Activated naive CD4-positive, alpha-beta T cell treated with anti-CD3 and anti-CD28 coated beads, Interleukin-2, amount 50 U/mL, for 72 hours (primary cell): ENCODE measurements around the gene ST6GALNAC4. TPM values are rescaled to one million over a fixed set of nuclear protein-coding genes. Genes with fewer than 3 reads are reported as not detected.

Source experiments
- ATAC-seq, 2 donors: fragments of 150-1000 bp; cut with Tn5 transposase; 2 replicates each; pipeline ENCODE4 v1.10.0; 2021; ENCODE audit warnings: mild to moderate bottlenecking in 2 of 2, moderate library complexity in 2 of 2
- DNase-seq, 2 donors: peaks; one replicate each; pipeline ENCODE4 v3.0.0; 2021 to 2022; ENCODE audit warnings: low spot score in 2 of 2
- H3K27ac Mint-ChIP-seq, 2 donors: one replicate each; pipeline ENCODE4 v1.8.0; 2022; ENCODE audit warnings: mild to moderate bottlenecking in 2 of 2, mixed read lengths in 2 of 2
- H3K36me3 Mint-ChIP-seq, 2 donors: one replicate each; pipeline ENCODE4 v1.8.0; 2022; ENCODE audit warnings: mixed read lengths in 2 of 2
- H3K9me3 Mint-ChIP-seq, 2 donors: one replicate each; pipeline ENCODE4 v1.8.0; 2022; ENCODE audit warnings: mixed read lengths in 2 of 2
- total RNA-seq, 2 donors: library from RNA; stranded (reverse); gene quantifications; one replicate each; pipeline ENCODE4 v1.2.3, GENCODE V29; 2022

ST6GALNAC4 gene
- total RNA-seq, 2 donors from 2014 or later: 24.5 to 43.2 TPM

- no peaks in the 10 kb centered on the region for H3K9me3 Mint-ChIP-seq
- ATAC-seq (peak in 1 of 2 donors; percentile 39), DNase-seq (no peak)
- peak overlapping the region; percentile 76 to 88 for H3K27ac Mint-ChIP-seq
- H3K36me3 Mint-ChIP-seq: no peaks in the 10 kb centered on the region
Measured at GRCh38 chr9:127862075-127863011, 54.5 kb downstream of the ST6GALNAC4 start.

GRCh38 chr9:127860779-127861178 is 56.1 kb downstream of the ST6GALNAC4 start:
- no peak for ATAC-seq

GRCh38 chr9:127860260-127860659 is 56.6 kb downstream of the ST6GALNAC4 start:
- H3K27ac Mint-ChIP-seq: no peak overlapping the region
- DNase-seq (no peak), ATAC-seq (no peak)
- H3K36me3 Mint-ChIP-seq: no peaks in the 10 kb centered on the region
- H3K9me3 Mint-ChIP-seq: no peaks in the 10 kb centered on the region

More at GRCh38 chr9:127860779-127861178, 56.1 kb downstream of the ST6GALNAC4 start:
- Mint-ChIP-seq H3K36me3 (no peaks in the 10 kb centered on the region), H3K27ac (peak overlapping the region in 1 of 2 donors; percentile 40), H3K9me3 (no peaks in the 10 kb centered on the region)
- DNase-seq: no peak

- no peak overlapping the region for H3K27ac Mint-ChIP-seq
- DNase-seq: no peak
- no peak for ATAC-seq
- H3K36me3 Mint-ChIP-seq: peaks cover 0 to 6% of the 10 kb centered on the region in 2 donors
- H3K9me3 Mint-ChIP-seq: no peaks in the 10 kb centered on the region
Measured at GRCh38 chr9:127858041-127858512, 58.8 kb downstream of the ST6GALNAC4 start.

Other genes starting within 250 kb of the ST6GALNAC4 start
- gene CFAP157, start 210.1 kb downstream of the ST6GALNAC4 start, total RNA-seq: not detected
- 10 to 100 TPM in 1 of 2 donors, 1 to 10 TPM in 1; 9.5 to 12.6 TPM for gene PTRH1, start 201.4 kb downstream of the ST6GALNAC4 start, total RNA-seq
- gene TTC16, start 201.0 kb downstream of the ST6GALNAC4 start, total RNA-seq: under 1 TPM; 0.62 to 0.73 TPM
- 10 to 100 TPM; 10.9 to 17.1 TPM for gene TOR2A, start 181.7 kb downstream of the ST6GALNAC4 start, total RNA-seq
- 10 to 100 TPM; 39.3 to 39.5 TPM for gene SH2D3C, start 138.4 kb downstream of the ST6GALNAC4 start, total RNA-seq
- gene CDK9, start 131.0 kb downstream of the ST6GALNAC4 start, total RNA-seq: 10 to 100 TPM; 74.8 to 89.3 TPM
- gene FPGS, start 114.2 kb downstream of the ST6GALNAC4 start, total RNA-seq: 10 to 100 TPM; 64.8 to 73.8 TPM
- 10 to 100 TPM; 12.9 to 24.1 TPM for gene ENG, start 62.4 kb downstream of the ST6GALNAC4 start, total RNA-seq
- 10 to 100 TPM; 19.0 to 31.3 TPM for gene AK1, start 39.4 kb downstream of the ST6GALNAC4 start, total RNA-seq
- 10 to 100 TPM; 55.2 to 56.1 TPM for gene ST6GALNAC6, start 17.4 kb downstream of the ST6GALNAC4 start, total RNA-seq
- gene PIP5KL1, start 13.7 kb upstream of the ST6GALNAC4 start, total RNA-seq: 1 to 10 TPM; 4.0 to 6.8 TPM
- 10 to 100 TPM; 26.0 to 49.8 TPM for gene DPM2, start 20.8 kb upstream of the ST6GALNAC4 start, total RNA-seq
- 10 to 100 TPM; 63.1 to 96.5 TPM for gene EEIG1, start 63.9 kb upstream of the ST6GALNAC4 start, total RNA-seq
- 10 to 100 TPM in 1 of 2 donors, 1 to 10 TPM in 1; 9.8 to 12.7 TPM for gene NAIF1, start 150.3 kb upstream of the ST6GALNAC4 start, total RNA-seq
- 10 to 100 TPM; 10.9 to 19.0 TPM for gene SLC25A25, start 151.2 kb upstream of the ST6GALNAC4 start, total RNA-seq
- 10 to 100 TPM in 1 of 2 donors, 1 to 10 TPM in 1; 6.6 to 50.6 TPM for gene PTGES2, start 210.7 kb upstream of the ST6GALNAC4 start, total RNA-seq
- not detected for gene LCN2, start 232.4 kb upstream of the ST6GALNAC4 start, total RNA-seq
- 10 to 100 TPM; 67.6 to 82.2 TPM for gene BBLN, start 243.2 kb upstream of the ST6GALNAC4 start, total RNA-seq